ENCODE data around the gene YJU2. TPM values are rescaled to one million over a fixed set of nuclear protein-coding genes. Genes with fewer than 3 reads are reported as not detected.

Gene YJU2
- 17.1 to 23.9 TPM (median 21.5 TPM) in 5 replicates for total RNA-seq (2022; extraction: Qiagen RNA extraction; ENCODE audit: low read depth)

DNA sequence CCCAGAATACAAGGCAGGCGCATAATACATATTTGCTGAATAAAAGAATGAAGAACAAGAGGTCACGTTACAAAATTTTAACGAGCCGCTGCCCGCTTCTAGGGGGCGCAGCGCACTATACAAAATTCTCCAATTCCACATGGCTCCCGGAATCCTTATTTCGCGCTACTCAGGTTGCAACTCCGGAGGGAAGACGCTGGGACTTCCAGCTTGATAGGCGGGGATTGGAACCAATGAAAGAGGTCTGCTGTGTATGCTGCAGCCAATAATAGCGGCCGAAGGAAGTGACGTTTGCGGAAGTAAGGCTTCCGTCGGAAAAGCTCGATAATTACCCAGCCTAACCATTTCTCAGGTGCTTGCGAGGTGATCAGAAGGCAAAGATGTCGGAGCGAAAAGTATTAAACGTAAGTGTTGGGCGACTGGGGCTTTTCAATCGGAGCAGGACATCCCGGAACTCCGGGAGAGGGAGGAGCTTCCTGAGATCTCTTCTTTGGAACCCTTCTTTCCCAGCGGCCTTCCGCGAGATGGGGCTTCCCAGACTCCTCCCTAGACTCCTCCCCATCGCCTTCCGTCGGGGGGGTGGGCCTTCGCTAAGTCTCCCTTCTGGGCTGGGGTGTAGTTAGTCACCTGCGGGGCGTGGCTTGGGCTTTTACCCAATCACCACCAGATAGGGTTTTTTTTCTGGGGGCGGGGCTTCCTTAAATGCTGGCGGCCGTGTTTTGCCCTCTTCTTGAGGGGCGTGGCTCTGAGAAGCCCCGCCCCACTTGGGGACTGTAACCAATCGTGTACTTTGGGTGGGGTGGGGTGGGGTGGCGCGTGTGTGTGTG, at the start of gene YJU2:
TSS of gene YJU2 (plus strand) at position 314 of the 827 bp plus-strand sequence. CDS start at position 381, 67 bp downstream.

DNA sequence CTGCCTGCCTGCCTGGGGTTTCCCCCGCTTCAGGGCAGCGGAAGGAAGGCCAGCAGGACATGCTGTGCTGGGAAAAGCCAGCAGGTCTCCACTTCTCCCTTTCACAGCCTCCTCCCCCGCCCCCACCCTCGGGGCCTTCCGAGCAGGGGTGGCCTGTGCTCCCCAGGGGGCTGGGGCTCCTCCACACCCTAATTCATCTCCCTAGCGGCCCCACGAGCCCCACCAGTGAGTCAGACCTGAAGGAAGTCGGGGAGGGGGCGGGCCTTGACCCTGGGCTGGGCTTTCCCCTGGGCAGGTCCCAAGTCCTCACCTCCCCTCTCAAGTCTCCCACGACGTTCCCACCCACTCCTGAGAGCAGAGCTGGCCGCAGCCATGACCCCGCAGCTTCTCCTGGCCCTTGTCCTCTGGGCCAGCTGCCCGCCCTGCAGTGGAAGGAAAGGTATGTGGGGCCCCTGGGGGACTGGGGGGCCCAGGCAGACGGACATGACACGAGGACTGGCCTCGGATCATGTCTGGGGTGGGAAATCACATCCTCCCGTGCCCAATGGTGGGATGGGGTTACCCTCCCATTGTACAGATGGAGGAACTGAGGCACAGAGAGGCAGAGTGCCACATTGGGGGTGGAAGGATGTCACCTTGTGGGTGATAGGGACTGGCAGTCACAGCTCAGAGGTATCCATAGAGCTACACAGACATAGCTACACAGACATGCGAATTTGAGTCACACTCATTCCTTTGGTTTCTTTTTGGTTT, 17.5 kb upstream of the YJU2 start, which contains the start of gene EBI3:
TSS of gene EBI3 (plus strand) at position 345 of the 753 bp plus-strand sequence. CDS start at position 373, 28 bp downstream.

GRCh38 chr19:4278419-4279266, 31.8 kb downstream of the YJU2 start, which contains the start of gene SHD:
Gene SHD (plus strand): TSS chr19:4279266. CDS start chr19:4280064, 798 bp downstream.

GRCh38 chr19:4302243-4302640, 55.4 kb downstream of the YJU2 start, which contains the start of gene TMIGD2:
Gene TMIGD2 (minus strand): TSS chr19:4302389. CDS start chr19:4302385, 4 bp downstream.

GRCh38 chr19:4304538-4305256, 57.8 kb downstream of the YJU2 start, which contains the start of gene FSD1:
Gene FSD1 (plus strand): TSS chr19:4304598. CDS start chr19:4304747, 149 bp downstream.

Other genes with a start within 250 kb of the YJU2 start
- gene PIAS4, start 239.3 kb upstream of the YJU2 start, total RNA-seq (2022; extraction: Qiagen RNA extraction; ENCODE audit: low read depth), result 13.4 to 17.1 TPM (median 14.3 TPM) in 5 replicates
- gene ZBTB7A, start 180.2 kb upstream of the YJU2 start, total RNA-seq (2022; extraction: Qiagen RNA extraction; ENCODE audit: low read depth), result 12.7 to 28.0 TPM (median 21.6 TPM) in 5 replicates
- 118 to 176 TPM (median 167 TPM) in 5 replicates for gene MAP2K2, start 123.0 kb upstream of the YJU2 start, total RNA-seq (2022; extraction: Qiagen RNA extraction; ENCODE audit: low read depth)
- gene CREB3L3, start 93.4 kb upstream of the YJU2 start, total RNA-seq (2022; extraction: Qiagen RNA extraction; ENCODE audit: low read depth), result 0.08 to 0.39 TPM (median 0.11 TPM) in 4 of 5 replicates, not detected in the other
- gene SIRT6, start 64.5 kb upstream of the YJU2 start, total RNA-seq (2022; extraction: Qiagen RNA extraction; ENCODE audit: low read depth), result 17.4 to 39.4 TPM (median 36.8 TPM) in 5 replicates
- 0.16 to 0.34 TPM (median 0.31 TPM) in 5 replicates for gene ANKRD24, start 64.4 kb upstream of the YJU2 start, total RNA-seq (2022; extraction: Qiagen RNA extraction; ENCODE audit: low read depth)
- gene EBI3, start 17.6 kb upstream of the YJU2 start, total RNA-seq (2022; extraction: Qiagen RNA extraction; ENCODE audit: low read depth), result 1.5 to 4.8 TPM (median 3.0 TPM) in 5 replicates
- gene SHD, start 32.2 kb downstream of the YJU2 start, total RNA-seq (2022; extraction: Qiagen RNA extraction; ENCODE audit: low read depth), result not detected in 5 replicates
- gene TMIGD2, start 55.3 kb downstream of the YJU2 start, total RNA-seq (2022; extraction: Qiagen RNA extraction; ENCODE audit: low read depth), result not detected in 5 replicates
- 6.0 to 10.8 TPM (median 8.6 TPM) in 5 replicates for gene FSD1, start 57.5 kb downstream of the YJU2 start, total RNA-seq (2022; extraction: Qiagen RNA extraction; ENCODE audit: low read depth)
- 0.12 to 0.47 TPM in 2 of 5 replicates, not detected in the others for gene STAP2, start 91.7 kb downstream of the YJU2 start, total RNA-seq (2022; extraction: Qiagen RNA extraction; ENCODE audit: low read depth)
- gene MPND, start 96.5 kb downstream of the YJU2 start, total RNA-seq (2022; extraction: Qiagen RNA extraction; ENCODE audit: low read depth), result 7.0 to 13.3 TPM (median 10.1 TPM) in 5 replicates
- 36.6 to 63.4 TPM (median 61.9 TPM) in 5 replicates for gene SH3GL1, start 153.5 kb downstream of the YJU2 start, total RNA-seq (2022; extraction: Qiagen RNA extraction; ENCODE audit: low read depth)
- 19.7 to 27.3 TPM (median 24.6 TPM) in 5 replicates for gene CHAF1A, start 155.6 kb downstream of the YJU2 start, total RNA-seq (2022; extraction: Qiagen RNA extraction; ENCODE audit: low read depth)
- 30.7 to 66.9 TPM (median 55.5 TPM) in 5 replicates for gene UBXN6, start 210.7 kb downstream of the YJU2 start, total RNA-seq (2022; extraction: Qiagen RNA extraction; ENCODE audit: low read depth)
- gene HDGFL2, start 225.2 kb downstream of the YJU2 start, total RNA-seq (2022; extraction: Qiagen RNA extraction; ENCODE audit: low read depth), result 19.3 to 33.2 TPM (median 30.4 TPM) in 5 replicates

Data from A549 treated with ZK216348 at 1 μM for 4 hours (cell line).